Right kidney (tissue), 1 donor: Measurements from ENCODE around the gene NDUFS7.

Source experiments
- DNase-seq: peaks from one replicate; pipeline ENCODE4 v3.0.0-alpha.2; 2016

The NDUFS7 gene

DNA sequence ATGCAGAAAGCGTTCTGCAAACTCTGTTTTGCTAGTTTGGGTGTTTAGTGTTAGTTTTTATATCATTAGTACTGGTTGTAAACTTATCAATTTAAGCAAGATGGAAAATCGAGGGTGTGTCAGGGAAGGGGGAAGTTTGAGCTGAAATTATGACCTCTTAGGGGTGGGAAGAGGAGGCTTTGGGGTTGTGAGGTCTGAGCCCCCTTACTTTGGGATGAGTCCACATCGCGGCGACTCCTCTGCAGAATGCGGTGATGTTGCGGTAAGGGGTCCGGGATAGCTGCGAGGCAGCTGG, 743 bp upstream of the NDUFS7 start:
- DNase-seq: no peak

DNA sequence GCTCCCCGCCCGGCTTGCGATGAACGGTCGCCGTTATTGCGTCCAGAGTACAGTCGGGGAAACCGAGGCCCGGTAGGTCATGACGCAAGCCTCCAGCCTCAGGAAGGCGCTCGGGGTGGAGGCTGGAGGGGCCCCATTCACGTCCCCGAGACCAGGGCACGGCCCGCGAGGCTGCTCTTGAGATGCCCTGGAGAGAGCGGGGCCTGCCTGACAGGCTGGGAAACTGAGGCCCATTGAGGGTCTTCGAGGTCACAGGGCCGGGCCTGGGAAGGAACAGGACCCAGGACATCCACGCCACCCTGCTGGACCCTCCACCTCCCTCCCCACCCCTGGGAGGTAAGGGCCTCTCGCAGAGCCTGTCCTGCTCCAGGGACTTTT, 367 bp downstream of the NDUFS7 start:
- no peak for DNase-seq

DNA sequence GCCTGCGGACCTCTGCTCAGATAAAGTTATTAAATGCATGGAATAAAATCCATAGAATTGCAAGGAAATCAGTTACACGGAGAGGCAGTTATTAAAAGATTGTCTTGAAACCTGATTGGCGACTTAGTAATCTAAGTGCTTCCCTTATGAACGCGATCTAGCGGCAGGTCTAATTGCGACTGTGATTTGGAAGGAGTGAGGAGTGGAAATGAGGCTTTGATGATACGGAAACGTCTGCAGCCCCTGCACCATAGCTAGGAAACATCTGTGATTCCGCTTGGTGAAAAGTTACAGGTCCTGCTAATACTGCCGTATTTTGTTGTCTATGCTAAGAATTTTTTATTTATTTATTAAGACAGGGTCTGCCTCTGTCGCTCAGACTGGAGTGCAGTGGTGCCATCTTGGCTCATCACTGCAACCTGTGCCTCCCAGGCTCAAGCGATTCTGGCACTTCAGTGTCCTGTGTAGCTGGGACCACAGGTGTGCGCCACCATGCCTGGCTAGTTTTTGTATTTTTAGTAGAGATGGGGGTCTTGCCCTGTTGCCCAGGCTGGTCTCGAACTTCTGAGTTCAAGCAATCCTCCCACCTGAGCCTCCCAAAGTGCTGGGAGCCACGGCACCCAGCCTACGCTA, 887 bp downstream of the NDUFS7 start:
- DNase-seq: no peak

DNA sequence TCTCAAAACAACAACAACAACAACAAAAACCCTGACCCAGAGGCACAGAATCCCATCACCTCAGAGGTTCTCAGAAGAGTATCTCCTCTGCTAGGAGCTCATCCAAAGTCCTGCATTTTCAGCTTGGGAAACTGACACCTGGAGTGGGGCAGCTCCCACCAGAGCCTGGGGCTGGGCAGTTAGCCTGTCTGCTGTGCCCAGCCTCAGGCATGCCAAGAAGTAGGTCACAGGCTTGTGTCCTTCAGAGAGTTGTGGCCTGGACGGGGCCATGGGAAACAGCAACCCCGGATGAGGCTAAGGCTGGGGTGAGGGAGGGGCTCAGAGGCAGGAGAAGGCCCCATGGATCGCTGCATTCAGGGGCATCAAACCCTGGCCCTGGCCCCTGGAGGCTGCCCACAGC, 2.1 kb downstream of the NDUFS7 start:
- DNase-seq: no peak

DNA sequence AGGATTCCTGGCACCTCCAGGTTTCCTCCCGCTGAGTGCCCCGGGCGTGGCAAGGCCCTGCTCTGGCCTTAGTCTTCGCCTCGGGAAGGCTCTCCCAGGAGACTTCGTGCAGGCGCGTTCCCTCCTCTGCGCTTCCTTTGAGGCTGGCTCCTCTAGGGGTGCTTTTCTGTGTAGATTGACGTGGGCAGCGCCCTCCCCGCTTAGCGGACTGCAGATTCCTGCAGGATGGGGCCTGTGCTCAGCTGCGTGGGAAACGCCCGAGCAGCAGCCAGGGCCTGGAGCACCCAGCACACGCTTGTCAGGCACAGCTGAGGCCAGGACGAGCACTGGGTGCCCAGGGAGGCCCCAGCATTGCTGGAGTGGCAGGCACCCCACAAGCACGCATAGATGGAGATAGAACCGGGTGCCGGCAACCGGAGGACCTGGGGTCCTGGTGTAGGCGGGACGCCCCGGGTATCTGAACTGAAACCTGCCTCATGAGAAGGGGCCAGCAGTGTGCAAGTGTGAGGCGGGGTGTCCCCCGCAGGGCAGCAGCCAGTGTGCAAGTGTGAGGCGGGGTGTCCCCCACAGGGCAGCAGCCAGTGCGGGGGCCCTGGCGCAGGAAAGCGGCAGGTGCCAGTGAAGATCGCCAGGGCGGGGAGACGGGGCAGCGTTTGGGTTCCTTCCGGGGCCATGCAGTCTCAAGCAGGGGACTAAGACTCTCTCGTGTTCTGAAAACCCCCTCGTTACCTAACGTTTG, 3.4 kb downstream of the NDUFS7 start:
- DNase-seq: no peak

DNA sequence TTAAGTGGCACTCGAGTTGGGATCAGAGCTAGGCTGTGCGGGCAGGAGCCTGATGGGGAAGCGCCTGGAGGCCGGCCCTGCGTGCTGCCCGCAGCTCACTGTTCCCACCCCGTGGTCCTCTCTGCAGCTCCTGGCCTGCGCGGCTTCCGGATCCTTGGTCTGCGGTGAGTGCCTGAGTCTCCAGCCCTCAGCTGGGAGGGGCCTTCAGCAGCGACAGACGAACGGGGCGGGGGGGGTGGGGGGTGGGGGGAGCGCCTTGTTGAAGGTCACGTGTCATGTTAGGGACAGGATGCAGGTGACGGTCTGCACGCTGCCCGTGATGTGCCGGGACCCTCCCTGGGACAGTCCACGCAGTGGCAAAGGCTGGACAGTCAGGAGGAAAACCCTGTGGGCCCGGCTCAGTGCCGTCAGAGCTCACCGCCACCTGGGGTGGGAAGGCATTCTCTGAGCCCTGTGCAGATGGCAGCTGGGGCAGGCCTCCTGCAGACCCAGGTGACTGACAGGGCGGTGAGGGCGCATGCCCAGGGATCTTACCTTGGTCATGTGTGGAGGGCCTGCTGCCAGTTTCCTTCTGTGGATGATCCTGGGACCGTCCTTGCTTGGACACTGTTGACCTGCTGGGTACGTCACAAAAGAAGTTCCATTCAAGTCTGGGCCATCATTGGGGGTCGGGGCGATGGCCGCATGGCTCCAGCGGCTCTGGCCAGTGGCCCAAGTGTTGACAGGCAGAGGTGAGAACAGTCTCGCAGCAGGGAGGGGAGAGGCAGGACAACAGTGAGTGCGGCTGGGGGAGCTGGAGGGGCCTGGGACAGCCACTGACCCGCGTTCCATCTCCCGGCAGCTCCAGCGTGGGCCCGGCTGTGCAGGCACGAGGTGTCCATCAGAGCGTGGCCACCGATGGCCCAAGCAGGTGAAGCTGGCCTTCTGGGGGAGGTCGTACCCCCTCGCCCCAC, 4.3 kb downstream of the NDUFS7 start:
- no peak for DNase-seq

DNA sequence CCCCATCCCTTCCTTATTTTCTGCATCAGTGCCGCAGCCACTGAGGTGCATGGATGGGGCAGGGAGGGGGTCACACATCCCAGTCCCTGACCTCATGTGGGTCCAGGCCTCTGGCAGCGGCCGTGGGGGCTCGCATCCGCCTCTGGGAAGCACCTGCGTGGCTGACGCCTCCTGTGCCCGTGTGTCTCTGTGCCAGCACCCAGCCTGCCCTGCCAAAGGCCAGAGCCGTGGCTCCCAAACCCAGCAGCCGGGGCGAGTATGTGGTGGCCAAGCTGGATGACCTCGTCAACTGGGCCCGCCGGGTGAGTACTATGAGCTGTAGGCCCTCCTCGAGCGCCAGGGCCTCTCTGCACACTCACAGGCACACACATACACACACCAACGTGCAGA, 4.9 kb downstream of the NDUFS7 start:
- DNase-seq: no peak

DNA sequence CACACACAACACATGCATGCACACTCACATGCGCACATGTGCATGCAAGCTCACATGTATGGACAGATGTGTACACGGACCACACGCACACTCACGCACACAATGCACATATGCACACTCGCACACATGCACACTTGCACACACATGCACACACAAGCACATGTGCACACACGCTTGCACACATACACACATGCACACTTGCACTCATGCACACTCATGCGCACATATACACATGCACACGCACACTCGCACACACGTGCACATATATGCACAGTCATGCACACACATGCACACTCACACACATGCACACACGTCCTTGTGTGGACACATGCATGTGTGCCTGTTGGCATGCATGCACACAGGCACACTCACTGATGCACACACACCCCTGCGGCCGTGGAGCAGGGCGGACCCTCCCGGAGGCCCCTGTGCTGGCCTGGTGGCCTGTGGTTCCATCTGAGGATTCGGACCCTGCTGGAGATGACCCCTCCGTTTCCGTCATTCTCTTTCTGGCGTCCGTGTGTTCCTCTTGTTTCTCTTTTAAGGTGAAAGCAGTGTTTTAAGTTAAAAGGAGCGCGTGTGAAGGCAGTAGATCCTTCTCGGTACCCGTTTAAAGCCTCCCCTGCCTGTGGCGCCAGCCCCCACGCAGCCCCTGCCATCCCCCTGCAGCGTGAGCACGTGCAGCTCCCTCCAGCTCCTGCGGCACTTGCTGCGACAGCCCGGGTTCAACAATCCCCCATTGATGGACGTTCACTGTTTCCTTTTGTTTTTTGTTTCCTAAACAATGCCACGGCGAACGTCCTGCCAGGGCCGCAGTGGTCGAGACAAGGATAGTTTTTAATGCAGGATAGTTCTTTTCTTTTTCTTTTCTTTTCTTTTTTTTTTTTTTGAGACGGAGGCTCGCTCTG, 5.6 kb downstream of the NDUFS7 start:
- no peak for DNase-seq

DNA sequence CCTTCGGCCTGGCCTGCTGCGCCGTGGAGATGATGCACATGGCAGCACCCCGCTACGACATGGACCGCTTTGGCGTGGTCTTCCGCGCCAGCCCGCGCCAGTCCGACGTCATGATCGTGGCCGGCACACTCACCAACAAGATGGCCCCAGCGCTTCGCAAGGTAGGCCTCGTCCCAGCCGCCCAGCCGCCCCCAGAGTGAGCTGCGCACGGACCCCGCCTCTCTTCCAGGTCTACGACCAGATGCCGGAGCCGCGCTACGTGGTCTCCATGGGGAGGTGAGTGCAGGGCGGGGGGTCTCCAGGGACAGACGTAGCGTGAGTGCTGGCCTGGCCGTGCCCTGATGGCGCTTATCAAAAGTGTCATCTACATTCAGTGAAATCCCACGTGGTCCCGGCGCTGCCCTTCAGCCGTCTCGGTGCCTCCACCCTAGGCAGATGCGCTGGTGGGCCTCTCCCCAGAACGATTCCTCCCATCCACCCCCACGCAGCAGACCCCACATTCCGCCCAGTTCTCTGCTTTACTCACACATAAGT, 7.2 kb downstream of the NDUFS7 start:
- no peak for DNase-seq

DNA sequence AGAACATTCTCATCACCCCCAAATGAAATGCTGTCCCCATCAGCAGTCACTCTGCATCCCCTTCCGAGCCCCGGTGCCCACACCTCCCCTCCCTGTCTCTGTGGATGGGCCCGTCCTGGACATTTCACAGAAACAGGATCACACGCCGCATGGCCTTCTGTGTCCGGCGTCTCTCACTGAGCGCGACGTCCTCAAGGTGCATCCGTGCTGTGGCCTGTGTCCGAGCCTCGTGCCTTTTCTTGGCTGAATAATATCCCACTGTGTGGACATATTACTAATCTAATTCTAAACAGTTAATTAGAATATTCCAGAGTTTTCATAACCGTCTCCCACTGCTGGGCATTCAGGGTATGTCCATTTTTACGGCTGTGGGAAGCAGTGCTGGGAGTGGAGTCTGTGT, 8.7 kb downstream of the NDUFS7 start:
- no peak for DNase-seq

DNA sequence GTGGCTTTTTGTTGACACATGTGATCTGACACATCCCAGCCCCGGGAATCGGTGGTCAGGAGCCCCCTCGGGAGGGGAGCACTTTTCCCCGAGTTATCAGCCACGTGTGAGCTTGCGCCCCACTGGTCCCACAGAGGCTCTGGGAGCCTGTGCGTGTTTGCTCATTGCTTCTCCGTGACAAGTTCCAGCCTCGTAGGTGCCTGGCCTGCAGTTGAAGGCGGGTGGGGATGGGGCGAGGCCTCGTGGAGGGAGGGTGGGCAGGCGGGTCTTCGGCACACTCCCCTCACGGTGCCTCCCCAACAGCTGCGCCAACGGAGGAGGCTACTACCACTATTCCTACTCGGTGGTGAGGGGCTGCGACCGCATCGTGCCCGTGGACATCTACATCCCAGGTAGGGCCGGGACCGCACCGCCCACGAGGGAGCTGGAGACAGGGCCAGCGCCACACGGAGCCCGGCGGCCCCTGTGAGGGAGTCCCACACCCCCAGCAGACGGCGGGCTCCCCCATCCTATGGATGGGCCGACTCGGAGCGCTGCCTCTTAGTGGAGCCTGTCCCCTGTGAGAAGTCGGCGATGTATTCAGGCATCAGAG, 9.3 kb downstream of the NDUFS7 start:
- DNase-seq: no peak

DNA sequence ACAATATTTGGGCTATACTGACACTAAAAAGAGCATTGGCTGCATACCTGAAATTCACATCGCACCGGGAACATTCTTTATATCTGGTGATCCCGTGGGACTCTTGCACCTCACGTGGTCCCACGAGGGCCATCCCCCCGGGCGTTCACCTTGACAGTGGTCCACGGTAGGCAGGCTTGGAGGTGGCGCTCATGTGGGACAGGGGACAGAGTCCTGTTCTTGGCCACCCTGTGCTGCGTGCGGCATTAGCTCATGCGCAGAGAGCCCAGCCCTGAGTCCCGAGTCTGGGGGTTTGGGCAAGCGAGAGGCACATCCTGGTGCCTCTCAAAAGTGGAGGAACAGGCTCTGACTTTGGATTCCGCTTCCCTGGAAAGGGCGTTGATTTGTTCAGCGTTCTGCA, 10.1 kb downstream of the NDUFS7 start:
- DNase-seq: no peak

DNA sequence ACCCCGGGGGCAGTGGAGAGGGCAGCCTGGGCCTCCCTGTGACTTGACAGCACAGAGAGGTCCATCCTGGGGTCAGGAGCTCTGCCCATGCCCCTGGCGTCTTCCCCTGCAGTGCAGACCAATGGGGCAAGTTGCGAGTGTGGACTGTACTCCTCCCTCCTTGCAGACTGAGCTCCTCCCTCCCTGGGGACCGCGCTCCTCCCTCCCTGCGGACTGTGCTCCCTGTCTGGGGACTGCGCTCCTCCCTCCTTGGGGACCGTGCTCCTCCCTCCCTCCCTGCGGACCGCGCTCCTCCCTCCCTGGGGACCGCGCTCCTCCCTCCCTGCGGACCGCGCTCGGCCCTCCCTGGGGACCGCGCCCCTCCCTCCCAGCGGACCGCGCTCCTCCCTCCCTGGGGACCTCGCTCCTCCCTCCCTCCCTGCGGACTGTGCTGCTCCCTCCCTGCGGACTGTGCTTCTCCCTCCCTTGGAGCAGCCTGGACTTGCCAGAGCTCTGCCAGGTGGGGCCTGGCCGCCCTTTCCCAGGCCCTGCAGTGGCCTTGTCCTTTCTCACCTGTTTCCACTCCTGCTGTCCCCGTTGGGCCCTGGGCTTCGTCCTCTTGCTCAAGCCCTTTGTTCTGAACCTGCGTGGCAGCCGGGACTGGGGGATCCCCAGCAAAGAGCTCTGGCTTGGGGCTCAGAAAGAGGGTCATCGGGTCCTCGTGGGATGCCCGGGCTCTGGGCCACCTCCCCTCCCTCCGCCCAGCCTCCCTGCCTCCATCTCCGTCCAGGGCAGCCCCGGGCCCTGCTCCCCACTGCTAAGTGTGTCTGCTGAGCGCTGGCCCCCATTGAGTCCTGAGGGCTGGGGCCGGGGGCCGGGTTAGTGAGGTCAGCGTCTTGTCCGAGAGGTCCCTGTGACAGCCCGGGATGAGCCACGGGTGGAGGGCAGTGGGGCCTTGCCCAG, 10.8 kb downstream of the NDUFS7 start:
- no peak for DNase-seq

DNA sequence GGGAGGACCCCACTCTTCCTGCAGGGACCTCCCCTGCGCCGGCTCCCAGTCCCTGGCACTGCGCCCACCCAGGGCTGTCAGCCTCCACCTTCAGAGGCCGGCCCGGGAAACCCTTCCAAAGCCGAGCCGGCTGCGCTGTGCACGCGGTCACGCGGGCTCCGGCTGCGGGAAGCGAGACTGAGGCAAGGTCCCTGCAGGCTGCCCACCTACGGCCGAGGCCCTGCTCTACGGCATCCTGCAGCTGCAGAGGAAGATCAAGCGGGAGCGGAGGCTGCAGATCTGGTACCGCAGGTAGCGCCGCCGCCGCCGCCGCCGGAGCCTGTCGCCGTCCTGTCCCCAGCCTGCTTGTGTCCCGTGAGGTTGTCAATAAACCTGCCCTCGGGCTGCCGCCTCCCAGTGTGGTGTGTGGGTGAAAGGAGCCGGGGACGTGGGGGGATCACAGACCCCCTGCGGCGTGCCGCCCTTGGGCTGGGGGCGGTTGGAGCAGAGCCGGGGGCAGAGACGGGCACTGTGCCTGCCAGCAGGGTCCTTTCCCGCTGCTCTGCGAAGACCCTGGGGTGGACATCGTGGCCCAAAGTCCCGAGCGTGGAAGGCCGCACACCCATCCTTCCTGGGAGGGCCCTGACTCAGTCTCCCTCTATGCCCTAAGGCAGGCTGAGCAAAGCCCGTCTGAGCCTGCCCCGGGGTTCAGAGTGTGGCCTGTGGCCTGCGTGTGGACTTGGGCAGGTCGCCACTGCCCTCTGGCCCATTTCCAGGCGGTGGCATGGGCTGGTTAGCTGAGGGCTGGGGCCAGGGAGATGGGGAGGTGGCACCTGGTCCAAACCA, 11.7 kb downstream of the NDUFS7 start:
- no peak for DNase-seq

DNA sequence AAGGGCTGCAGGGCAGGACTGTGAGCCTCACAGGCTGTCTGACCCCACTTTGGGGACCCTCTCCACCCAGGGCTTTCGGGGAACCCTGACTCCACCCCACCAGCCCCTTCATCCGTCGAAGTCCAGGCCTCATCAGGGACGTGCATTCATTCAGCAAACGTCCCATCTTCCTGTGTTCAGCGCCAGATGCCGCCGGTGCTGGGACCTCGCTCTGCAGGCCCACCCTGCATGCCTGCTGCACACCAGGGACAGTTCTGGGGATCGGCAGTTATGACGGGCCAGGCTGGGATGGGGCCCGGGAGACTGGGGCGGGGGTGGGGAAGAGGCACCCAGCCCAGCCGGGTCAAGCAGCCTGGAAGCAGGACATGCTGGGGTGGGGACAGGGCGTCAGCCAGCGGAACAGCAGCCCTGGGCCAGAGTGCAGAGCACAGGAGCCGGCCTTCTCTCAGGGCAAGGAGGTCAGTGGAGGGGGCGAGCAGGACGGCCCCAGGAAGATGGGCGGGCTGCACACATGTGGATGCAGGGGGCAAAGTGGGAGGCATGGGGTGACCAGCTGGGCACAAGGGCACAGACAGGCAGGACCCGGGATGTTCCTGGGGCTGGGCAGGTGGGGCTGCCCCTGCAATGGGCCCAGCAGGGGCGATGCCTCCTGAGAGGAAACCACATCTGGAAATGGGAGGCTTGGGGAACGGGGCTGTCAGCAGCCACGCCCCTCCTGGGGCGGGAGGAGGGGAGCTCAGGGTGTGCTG, 12.5 kb downstream of the NDUFS7 start:
- no peak for DNase-seq

DNA sequence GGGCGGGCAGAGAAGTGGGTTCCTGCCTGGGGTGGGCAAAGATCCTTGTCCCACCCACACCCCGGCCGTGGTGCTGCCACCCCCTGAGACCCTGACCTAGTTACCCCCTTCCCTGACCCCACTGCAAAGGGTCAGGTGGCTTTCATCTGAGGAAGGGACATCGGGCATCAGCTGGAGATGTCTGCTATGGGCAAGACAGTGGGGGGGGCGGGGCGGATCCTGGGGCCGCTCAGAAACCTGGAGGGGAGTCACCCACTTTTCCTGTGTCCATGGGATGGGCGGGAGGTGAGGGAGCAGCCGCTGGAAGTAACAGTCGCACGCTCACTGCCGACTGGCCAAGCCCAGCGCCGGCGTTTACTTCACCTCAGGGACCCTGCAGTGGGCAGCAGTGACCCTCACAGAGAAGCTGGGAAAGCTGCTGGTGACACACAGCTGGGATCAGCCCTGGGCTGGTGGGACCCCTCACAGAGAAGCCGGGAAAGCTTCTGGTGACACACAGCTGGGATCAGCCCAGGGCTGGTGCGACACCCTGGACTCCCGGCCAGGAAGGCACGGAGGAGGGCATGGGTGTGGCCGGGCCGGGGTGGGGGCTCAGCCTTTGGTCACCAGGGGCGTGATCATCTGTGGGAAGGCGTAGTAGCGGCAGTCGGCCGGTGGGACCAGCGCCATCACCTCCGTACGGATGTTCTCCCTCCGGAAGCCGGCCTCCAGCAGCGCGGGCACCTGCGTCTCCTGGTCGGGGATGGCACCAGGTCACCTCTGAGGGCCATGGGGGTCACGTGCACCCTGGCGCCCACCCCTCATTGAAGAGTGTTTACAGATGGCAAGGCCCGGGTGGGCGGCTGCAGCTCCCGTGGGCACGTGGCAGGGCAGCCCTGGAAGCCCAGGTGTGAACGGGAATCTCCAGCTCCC, 13.3 kb downstream of the NDUFS7 start:
- no peak for DNase-seq

DNA sequence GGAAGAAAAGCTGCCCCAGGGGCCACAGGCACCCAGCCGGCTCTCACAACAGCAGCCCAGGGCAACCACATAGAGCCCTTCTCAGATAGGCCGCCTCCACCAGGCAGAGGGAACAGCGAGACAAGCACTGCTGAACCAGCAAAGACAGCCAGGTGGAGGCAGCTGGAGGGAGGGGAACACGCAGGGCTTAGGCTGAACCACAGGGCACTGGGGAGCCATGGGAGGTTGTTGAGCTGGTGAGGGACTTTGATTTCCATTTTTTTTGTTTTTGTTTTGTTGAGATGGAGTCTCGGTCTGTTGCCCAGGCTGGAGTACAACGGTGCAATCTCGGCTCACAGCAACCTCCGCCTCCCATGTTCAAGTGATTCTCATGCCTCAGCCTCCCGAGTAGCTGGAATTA, 14.1 kb downstream of the NDUFS7 start:
- no peak for DNase-seq

DNA sequence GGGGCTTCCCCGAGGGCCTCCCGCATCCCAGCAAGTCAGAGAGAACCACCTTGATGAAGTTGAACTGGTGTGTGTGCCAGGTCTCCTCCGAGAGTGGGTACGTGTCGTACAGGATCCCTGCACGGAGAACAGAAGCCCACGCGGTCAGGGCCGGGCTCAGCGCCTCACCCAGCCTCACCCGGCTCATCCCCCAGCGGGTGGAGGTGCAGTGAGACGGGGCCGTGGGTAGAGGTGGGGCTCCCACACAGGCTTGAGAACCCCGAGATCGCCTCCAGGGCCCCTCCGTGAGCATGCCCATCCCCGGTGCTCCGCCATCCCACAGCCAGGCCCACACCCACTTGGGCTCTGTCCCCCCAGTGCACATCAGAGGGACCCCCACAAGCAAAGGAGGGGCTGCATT, 15.4 kb downstream of the NDUFS7 start:
- DNase-seq: no peak
